NCI-H2196 (cell line): ENCODE measurements around the gene ZBTB7C.

Experiments
- DNase-seq: peaks from one replicate; lab custom pipeline; 2025; ENCODE audit not compliant: unreplicated experiment; lab: John Stamatoyannopoulos, UW

Gene ZBTB7C

DNA sequence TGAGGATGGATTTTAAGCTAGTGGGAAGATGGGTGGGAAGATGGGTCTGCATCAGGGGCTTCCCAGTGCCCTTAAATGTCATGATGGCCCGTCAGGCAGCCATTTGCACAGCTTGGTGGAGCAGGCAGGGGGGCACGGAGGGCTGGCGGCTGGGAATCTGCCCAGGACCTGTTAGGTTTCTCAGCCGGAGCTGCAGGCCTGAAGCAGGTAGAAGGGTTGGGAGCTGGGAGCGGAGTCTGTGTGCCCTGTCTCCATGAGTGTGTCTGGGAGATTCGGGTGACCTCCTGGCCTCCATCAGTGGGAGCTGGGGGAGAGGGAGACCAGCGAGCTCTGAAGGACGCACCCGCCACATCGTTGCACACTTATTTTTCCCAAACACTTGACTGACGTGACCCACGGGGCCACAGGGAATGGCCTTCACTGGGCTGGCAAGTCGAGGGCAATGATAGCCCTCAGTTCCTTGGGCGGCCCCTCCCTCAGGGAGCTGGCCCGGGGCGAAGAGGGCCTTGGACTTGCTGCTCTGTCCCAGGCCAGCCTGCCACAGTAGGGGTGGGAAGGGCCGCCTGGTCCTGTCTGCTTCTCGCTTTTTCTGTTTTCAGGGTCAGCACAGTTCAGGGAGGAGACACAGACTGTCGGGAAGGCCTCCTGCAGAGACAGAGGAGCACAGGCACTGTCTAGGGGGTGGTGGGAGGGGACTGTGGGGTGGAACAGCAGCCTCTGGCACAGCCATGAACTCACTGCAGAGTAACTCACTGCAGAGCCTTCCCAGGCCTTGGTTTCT lies 236.8 kb downstream of the ZBTB7C start:
- DNase-seq = no peak

DNA sequence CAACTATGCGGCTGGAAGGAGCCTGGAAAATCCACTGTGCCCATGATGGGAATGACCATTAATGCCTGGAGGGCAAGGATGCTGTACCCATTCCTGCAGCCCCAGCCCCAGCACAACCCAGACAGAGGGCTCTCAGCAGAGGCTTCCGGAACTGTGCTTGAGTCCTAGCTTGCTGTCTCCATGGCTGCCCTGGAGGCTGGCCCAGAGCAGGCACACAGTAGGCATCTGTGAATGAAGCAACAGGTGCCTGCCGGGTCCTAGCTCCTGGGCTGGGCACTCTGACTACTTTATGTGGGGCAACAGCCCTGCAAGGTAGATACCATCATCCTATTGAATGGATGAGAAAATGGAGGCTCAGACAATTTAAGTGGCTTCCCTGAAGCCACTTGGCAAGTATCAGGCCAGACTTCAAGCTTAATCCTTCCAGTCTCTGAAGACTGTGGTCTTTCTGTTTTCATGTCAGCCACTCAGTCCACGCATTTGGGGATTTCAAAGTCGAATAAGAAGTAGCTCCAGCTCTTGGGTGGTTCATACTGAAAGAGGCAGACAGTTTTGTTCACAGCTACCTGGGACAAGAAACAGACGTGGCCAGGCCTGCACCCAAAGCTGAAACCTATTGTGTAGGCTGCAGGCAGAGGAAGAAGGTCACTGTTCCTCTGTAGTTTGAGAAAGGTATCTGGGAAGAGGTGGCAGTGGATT lies 237.5 kb downstream of the ZBTB7C start:
- DNase-seq = no peak

DNA sequence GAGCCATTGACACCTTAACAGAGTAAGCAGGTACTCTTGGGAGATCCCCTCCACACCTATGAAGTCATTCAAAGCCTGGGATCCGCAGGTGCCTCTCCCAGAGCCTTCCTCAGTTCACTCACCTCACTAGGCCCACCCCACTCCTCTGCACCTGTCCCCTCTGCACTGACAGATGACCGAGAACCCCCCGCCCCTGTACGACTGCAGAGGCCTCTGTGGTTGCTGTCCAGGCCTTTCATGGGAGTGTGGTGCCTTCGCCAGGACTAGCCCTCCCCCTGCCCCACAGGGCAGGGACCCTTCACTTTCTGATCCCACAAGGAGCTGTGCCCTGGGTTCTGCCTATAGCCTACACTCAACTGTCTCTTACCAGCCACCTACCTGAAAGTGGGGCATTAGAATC lies 238.5 kb downstream of the ZBTB7C start:
- DNase-seq = no peak

DNA sequence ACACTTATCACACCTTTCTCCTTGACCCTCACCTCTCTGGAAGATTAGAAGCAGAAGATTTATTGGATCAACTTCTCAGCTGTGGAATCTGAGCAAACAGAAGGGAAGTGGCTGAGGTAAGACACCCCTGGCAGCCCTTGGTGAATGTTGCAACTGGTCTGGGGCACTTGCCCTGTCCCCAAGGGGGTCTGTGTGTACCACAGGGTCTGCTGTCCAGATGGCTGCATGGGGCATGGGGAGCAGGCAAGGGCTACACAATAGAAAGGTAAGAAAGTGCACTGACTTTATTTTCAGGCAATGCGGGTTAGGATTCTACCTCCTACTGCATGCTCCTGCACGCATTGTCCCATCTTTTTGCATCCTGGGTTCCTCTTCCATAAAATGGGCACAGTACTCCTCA lies 240.3 kb downstream of the ZBTB7C start:
- no peak for DNase-seq

DNA sequence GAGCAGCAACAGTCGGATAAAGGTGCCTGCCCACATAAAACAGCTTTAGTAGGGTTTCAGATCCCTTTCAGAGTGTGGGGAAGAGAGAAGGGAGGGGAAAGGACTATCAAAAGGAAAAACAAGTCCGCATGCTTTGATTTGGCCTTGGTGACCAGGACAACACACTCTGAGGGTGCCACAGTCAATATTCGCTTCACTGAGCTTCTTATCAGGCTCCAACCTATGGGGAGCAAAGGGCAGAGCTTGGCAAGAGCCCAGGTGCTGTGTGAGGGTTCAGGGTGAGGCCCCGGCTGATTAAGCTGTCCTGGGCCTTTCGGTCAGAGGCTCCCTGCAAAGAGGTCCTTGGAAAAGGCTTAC lies 241.3 kb downstream of the ZBTB7C start:
- DNase-seq = no peak

DNA sequence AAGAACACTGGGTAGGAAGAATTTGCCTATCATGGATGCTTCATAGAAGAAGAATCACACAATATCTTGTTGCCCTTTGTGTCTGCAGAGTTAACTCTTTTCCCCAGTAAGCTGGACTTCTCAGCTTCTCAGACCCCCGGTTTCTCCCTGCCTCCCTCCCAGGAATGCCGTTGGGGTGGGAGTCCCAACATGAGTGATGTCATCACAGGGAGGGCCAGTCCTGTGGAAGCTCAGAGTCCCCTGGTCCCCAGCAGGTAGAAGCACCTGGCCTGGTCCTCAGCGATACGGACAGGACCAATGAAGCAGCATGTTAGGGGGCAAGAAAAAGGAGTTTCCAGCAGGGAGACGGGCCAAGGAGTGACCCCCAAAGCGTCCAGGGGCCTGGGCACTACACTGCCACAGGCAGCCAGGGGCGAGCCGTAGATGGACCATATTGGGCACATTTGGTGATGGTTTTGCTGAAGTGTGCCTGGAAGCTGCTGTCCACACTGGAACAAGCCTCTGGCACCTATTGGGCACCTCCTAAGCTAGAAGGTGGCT lies 242.8 kb downstream of the ZBTB7C start:
- DNase-seq = no peak

DNA sequence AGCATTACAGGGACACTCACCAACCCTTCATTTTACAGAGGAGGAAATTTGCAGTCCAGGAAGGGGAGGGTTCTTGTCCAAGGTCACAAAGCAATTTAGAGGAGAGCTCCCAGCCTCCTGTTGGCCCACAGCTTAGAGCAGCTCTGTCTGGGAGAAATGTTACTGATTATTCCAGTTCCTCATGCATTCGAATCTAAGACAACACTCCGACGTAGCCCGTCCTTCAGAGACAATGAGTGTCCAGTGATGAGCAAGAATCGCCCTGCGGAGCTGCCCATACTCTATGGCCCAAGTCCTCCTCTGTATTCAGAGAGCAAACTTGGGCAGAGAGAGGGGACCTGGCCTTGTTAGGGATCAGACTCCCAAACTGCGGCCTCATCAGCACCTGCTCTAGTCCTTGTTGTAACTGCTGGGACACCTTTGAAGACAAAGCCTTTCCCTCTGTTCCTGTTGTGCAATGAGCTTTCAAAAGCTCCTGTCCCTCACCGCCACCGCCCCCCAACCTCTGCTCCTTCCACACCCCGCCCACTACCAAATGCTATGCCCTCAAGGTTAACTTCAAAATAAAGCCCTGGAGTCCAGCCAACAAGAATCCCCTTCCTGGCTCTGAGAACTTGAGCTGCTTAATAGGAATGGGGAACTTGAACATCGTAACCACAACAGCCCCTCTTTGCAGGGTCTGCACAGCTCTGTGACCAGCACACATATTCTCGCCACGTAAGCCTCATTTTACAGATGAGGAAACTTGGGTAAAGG lies 243.9 kb downstream of the ZBTB7C start:
- no peak for DNase-seq

DNA sequence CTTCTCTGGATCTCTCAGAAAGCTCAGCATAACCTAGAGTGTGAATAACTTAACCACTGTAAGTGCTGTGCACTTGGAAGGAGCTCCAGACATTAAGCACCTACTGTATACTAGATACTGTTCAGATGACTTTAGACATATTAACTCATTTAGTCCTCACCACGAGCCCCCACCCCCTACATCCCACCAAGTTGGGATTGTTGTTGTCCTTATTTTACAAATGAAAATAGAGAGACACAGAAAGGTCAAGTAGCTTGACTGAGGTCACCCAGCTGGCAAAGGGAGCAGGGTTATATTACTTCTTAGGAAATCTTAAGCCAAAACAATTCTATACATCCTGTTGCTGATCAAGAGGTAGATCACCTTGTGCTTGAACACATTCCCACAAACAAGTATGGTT lies 244.5 kb downstream of the ZBTB7C start:
- no peak for DNase-seq

DNA sequence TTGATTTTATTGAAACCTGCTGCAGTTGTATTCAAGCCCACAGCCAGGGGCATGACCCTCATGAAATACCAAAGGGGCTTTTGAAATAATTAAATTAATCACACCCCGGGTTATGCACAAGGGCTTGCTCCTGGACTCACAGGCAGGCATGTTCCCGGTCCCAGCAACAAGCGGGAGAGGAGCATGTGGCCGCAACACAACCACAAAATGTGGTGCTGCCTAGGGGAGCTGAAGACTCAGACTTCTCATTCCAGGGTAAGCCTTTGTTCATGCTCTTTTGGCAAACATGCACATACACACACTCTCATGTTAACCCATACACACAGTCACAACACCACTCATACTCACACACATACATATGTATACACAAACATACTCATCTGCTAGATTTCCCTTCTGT lies 245.1 kb downstream of the ZBTB7C start:
- DNase-seq = no peak

DNA sequence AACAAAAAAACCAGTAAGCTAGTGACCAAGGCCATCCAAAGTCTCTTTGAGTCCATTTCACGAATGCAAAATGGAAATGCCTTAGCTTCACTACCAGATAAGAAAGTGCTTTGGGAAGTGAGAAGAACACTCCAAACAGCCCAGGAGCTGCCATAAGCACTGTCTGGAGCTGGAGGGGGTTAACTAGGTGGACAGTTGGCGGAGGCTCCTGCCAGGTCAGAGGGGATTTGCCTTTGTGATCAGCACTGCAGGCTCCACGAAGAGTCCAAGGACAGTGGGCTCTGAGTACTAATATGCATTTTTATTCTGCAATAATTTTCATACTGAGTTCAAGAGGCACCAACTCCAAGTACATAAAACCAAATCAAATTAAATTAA lies 245.5 kb downstream of the ZBTB7C start:
- no peak for DNase-seq

DNA sequence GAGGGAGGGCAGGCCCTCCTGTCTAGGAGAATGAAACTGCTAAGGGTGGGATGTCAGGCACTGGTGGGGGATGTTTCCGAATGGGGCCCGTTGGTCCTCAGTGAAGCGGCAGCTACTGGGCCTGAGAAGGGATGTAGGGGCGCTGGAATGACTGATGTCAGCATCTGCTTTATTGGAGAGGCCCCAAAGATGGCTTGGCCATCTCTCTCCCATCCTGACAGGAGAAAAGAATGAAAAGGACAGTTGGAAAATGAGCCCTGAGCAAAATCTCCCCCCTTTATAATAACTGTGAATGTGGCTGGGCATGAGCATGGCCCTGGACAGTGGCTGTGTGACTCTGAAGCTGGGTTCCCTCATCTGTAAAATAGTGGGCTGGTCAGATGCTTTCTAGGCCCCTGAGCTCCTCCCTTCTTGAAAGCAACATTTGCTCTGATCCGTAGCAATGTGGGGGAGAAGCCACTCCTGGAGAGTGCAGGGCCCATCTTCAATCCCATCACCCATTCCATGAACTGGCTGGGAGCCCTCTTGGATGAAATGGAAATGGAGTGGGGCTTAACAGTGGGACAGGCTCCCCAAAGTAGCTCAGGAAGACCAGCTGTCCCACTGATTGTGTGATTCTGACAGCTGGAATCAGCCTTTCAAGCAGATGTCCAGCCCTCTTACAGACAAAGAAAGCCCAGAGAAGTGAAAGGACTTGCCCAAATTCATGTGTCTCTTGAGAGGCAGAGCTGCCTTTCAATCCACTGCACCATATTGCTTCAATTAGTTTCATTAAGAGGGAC lies 246.0 kb downstream of the ZBTB7C start:
- no peak for DNase-seq

DNA sequence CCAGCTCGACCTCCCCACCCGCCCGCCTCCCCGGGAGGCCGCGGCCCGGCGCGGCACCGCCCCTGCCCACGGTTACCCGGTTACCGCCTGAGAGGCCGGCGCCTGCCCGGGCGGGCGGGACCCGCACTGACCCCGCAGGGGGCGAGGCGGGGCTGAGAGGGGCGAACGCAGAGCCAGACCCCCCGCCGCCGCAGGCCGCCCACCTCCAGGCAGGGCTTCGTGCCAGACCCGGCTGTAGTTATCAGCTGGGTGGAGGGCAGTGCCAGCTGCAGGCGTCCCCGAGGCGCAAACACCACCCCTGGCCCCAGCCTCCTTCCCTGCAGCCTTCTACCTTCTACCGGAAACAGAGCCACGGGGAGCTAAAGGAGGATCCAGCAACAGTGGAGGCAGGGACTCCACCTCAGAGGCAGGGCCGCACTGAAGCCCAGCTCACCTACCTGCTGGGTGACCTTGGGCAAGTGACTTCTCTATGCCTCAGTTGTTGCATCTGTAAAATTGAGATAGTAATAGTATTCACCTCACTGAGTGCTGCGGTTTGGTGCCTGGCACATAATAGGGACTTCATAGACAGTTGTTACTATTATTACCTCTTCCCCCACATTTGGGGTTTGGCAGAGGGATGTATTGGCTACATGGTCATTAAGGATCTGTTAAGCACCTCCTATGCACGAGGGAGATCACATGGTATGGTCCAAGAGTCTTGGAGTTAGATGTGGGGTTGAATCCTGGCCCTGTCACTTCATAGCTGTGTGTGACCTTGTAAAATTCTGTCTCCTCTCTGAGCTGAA lies 247.1 kb downstream of the ZBTB7C start:
- peak; percentile 92 for DNase-seq

DNA sequence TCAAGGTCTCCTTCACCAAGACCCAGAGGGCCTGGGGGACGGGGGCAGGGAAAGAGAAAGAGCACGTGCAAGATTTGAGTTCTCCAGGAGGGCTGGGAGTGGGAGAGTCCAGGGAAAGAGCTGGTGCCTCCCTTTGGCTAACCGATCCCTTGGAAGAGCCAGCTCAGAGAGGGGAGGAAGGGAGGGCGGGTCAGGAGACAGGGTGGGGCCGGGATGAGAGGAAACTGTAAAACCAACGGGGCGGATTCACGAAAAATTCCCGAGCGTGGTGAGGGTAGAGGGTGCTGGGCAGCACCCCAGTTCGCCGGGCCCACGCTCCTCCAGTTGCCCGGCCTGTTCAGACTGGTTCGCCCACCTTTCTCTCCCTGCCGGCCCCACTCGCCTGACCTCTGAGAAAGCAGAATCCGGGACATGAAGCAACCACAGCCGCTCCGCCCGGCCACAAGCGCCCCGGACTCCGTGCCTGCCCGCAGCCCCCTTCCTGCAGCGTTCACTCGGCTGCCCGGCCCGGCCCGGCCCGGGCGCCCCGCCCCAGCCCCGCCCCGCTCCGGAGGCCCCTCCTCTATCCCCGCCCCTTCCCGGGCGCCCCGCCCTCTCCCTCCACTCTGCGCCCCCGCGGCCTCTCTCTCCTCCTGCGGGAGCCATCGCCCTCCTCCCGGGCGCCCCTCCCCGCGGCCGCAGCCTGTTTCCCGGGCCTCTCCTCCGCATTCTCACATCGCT lies 247.8 kb downstream of the ZBTB7C start:
- peak; percentile 92 for DNase-seq

DNA sequence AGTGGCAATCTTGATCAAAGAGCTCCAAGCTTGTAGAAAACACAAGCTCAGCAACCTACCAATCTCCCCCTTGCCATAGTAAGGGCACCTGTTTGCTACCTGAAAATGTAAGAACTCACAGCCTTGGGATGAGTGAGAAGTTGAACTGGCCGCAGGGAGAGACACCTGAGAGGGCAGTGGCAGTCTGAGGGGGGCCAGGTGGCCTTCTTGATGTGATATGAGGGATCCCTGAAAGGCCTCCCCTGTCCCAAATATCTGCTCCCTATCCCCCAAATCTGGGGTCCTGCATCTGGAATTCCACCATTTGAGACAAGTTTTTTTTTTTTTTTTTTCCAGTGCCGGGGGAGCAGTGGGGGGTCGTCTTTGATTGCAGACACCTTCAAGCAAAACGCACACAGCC lies 248.6 kb downstream of the ZBTB7C start:
- no peak for DNase-seq

DNA sequence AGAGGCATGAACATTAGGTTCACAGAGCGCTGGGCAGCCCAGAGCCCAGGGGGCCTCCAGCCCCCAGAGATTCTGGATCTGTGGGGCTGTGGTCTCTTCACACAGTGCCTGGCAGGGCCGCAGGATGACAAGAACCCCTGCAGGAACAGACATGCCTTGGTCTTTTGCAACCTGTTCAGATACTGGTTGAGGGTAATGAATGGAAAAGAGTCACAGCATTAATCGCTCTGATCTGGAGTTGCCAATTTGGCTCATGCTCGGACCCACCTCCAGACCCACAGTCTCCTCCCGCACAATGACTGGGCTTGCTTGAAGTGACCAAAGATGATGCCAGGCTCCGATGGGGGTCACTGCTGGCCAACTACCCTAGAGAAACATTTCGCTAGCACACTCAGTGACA lies 249.4 kb downstream of the ZBTB7C start:
- no peak for DNase-seq

DNA sequence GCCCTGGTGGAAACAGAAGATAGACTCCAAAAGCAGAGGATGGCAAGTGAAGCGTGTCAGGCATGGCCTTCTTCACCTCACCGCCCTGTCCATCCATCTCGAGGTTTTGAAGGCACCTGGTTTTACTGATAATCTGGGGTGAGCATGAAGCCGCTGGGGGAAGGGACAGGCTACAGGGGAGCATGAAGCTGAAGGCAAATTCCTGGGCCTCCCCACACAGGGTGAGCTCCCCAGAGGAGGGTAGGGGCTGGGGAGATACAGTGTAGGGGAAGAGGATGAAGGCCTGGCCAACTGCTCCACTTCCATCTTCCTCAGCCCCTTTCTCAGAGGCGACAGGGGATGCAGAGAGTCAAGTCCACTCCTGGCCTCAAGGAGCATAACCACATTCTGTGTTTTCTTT lies 250.5 kb downstream of the ZBTB7C start:
- no peak for DNase-seq

DNA sequence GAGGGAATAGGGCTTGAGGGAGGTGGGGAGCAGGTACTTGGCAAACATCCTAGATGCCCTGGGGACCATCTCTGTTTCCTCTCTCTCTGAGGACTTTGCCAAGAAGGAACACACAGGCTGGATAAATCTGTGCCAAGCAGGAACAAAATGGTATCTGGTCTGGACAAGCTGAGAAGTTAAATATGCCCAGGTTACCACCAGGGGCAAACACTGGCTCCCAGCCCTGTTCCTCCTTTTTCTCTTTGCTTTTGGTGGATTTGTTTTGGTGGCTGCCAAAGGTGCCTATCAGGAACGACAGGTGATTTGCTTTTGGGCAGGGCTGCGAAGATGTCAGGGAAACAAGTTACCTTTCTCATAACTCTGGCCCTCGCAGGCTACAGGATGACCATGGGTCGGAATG lies 251.2 kb downstream of the ZBTB7C start:
- DNase-seq = peak; percentile 38

DNA sequence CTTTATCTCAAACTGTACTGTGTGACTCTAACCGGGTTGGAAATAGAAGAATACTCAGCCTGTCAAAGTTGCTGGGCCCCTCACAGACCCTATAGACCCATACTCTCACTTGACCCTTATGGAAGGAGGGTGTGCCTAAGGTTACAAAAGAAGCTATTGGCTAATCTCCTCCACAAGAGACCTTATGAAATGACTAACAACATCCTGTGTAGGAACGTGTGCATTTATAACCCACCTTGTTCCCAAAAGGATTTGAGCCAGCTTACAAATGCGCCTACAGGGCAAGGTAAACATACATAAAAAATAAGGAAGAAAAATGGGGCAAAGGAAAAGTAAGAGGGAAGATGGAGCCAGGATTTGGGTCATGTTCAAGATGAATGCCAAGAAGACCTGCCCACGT lies 253.3 kb downstream of the ZBTB7C start:
- DNase-seq = no peak

DNA sequence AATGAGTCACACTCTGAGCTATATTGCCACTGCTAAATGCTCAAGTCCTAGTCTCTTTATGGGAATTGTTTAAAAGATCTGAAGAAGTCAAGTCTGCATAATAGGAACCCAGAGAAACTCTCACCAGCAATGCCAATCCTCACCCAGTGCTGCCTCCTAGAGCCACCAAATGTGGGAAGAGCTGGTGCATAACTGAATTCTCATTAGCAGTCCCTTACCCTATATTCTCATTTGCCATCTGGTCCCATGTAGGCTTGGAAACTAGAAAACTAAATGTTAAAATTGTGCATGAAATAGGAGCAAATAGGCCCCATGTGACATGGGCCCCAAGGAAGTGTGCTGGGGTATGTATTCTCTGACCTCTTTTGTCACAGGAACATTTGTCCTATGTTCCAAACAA lies 254.4 kb downstream of the ZBTB7C start:
- no peak for DNase-seq
